Smooth muscle cell of the coronary artery (primary cell): Measurements from ENCODE around the gene CEP72. TPM values are rescaled to one million over a fixed set of nuclear protein-coding genes. Genes with fewer than 3 reads are reported as not detected.

Experiments used
- total RNA-seq: library from RNA; depleted of rRNA; stranded (reverse); fragments of >200 nt; gene quantifications from 2 replicates; pipeline ENCODE4 v1.2.3, GENCODE V29; 2014; ENCODE audit warnings: low replicate concordance

CEP72 gene
- total RNA-seq, result 0.82 and 1.7 TPM in 2 replicates

DNA sequence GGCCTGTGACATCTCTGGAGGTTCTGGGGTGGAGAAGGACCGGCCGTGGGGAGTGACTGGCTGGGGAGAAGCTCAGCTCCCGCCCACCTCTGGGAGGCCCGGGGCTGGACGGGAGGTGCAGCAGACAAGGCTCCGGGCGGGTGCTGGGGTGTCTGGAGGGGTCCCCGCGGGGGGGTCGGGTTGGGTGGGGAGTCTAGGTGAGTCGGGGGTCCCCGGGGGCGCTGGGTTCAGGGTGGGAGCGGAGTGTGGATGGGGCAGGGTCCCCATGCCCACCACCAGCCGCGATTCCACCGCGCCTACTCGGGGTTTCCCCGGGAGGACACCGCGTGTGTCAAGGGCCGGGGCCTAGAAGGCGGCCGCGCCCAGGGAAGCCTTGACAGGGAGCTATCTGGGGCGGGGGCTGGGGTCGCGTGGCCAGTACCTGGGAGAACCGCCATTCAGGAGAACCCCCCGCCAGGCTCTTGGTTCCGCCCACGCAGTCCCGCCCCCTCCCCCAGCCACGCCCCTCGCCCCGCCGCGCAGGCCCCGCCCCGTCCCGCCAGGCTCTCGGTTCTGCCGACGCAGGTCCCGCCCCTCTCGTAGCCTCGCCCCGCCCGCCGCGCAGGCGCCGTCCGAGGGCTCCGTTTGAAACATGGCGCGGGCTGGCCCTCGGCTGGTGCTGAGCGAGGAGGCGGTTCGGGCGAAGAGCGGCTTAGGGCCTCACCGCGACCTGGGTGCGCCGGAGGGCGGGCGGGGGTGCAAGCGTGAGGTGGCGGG is at the start of gene CEP72:
Gene CEP72, plus strand, starts transcription at position 610 of the 756 bp plus-strand sequence. Its CDS starts 22 bp downstream, at position 632.

GRCh38 chr5:693271-694041 is 81.3 kb downstream of the CEP72 start, which contains the start of gene TPPP:
Gene TPPP (minus strand): TSS chr5:693352. CDS start chr5:678060, 15,292 bp downstream.

Other genes starting within 250 kb of the CEP72 start
- 37.6 and 61.7 TPM in 2 replicates for gene EXOC3, start 169.2 kb upstream of the CEP72 start, total RNA-seq
- 0.12 and 0.60 TPM in 2 replicates for gene SLC9A3, start 87.9 kb upstream of the CEP72 start, total RNA-seq
- gene TPPP, start 81.0 kb downstream of the CEP72 start, total RNA-seq, result under 0.01 and 0.38 TPM in 2 replicates
- gene ZDHHC11B, start 172.4 kb downstream of the CEP72 start, total RNA-seq, result 0.12 TPM in 1 of 2 replicates, not detected in the other
- 0.94 and 1.3 TPM in 2 replicates for gene ZDHHC11, start 238.6 kb downstream of the CEP72 start, total RNA-seq